DOHH2 (cell line): ENCODE data around the gene SPRR5.

Source experiments
- H3F3A ChIP-seq: fragments of 200-600 bp; sonication (generic), shearing (Covaris generic); 2 replicates; pipeline ENCODE4 v1.6.0; 2016; ENCODE audit warnings: antibody characterized with exemption, mild to moderate bottlenecking; ENCODE audit not compliant: control insufficient read depth, insufficient read depth
- H3K27ac ChIP-seq: fragments of 200-600 bp; sonication (generic); 2 replicates; pipeline ENCODE4 v1.5.1; 2014; ENCODE audit warnings: low read depth, mild to moderate bottlenecking, low read length, moderate library complexity
- H3K27me3 ChIP-seq: fragments of 200-600 bp; sonication (generic); 2 replicates; pipeline ENCODE4 v1.6.1; 2014; ENCODE audit warnings: mild to moderate bottlenecking, low read length, mixed read lengths; ENCODE audit not compliant: control insufficient read depth
- H3K36me3 ChIP-seq: fragments of 200-600 bp; sonication (generic); 2 replicates; pipeline ENCODE4 v1.6.1; 2014; ENCODE audit warnings: mild to moderate bottlenecking, low read length, moderate library complexity, mixed read lengths; ENCODE audit not compliant: control insufficient read depth
- H3K4me1 ChIP-seq: fragments of 200-600 bp; sonication (generic); 2 replicates; pipeline ENCODE4 v1.6.1; 2014; ENCODE audit warnings: mild to moderate bottlenecking, low read length, mixed read lengths; ENCODE audit not compliant: control insufficient read depth
- H3K4me2 ChIP-seq: fragments of 200-600 bp; sonication (generic); 2 replicates; pipeline ENCODE4 v1.6.0; 2014; ENCODE audit warnings: mild to moderate bottlenecking, low read length, moderate library complexity
- H3K4me3 ChIP-seq: fragments of 200-600 bp; sonication (generic); 2 replicates; pipeline ENCODE4 v1.5.1; 2014; ENCODE audit warnings: mild to moderate bottlenecking, low read length, mixed read lengths
- H3K79me2 ChIP-seq: fragments of 200-600 bp; sonication (generic); 2 replicates; pipeline ENCODE4 v1.6.1; 2014; ENCODE audit warnings: mild to moderate bottlenecking, low read length, mixed read lengths; ENCODE audit not compliant: control insufficient read depth
- H3K9me2 ChIP-seq: fragments of 200-600 bp; sonication (generic); replicated peaks from 2 replicates; pipeline ENCODE4 v1.6.1; 2014; ENCODE audit warnings: mild to moderate bottlenecking, low read length, mixed read lengths; ENCODE audit not compliant: control insufficient read depth
- H3K9me3 ChIP-seq: fragments of 200-600 bp; sonication (generic); 2 replicates; pipeline ENCODE4 v1.6.1; 2014; ENCODE audit warnings: antibody characterized with exemption, low read length, mixed read lengths; ENCODE audit not compliant: control insufficient read depth, insufficient read depth
- H4K20me1 ChIP-seq: fragments of 200-600 bp; sonication (generic); 2 replicates; pipeline ENCODE4 v1.6.0; 2014; ENCODE audit warnings: low read depth, mild to moderate bottlenecking, antibody characterized with exemption, low read length, moderate library complexity; ENCODE audit not compliant: control insufficient read depth, insufficient read depth
- CTCF ChIP-seq: fragments of 200-600 bp; sonication (generic); IDR thresholded peaks from one replicate; pipeline ENCODE4 v1.5.1; 2014; ENCODE audit warnings: antibody characterized with exemption, mild to moderate bottlenecking, low read depth, low read length; ENCODE audit not compliant: poor library complexity, severe bottlenecking
- EZH2phosphoT487 ChIP-seq: fragments of 200-600 bp; sonication (generic); IDR thresholded peaks from 2 replicates; pipeline ENCODE4 v1.6.1; 2017; ENCODE audit warnings: borderline replicate concordance, mild to moderate bottlenecking, antibody characterized with exemption, low read length, moderate library complexity, mixed read lengths

Gene SPRR5

GRCh38 chr1:152912900-152913299 lies 34.1 kb upstream of the SPRR5 start:
- Histone ChIP-seq H3K36me3 (no peaks in the 10 kb centered on the region), H3K79me2 (no peaks in the 10 kb centered on the region), H3K9me2 (no peaks in the 10 kb centered on the region), H4K20me1 (no peaks in the 10 kb centered on the region), H3K27me3 (no peaks in the 10 kb centered on the region), H3K4me1 (no peaks in the 10 kb centered on the region), H3F3A (no peaks in the 10 kb centered on the region), H3K9me3 (no peaks in the 10 kb centered on the region), H3K4me2 (no peak overlapping the region), H3K4me3 (no peak overlapping the region), H3K27ac (no peak overlapping the region)
- TF ChIP-seq EZH2phosphoT487 = no peak
- TF ChIP-seq CTCF = no peak

- Histone ChIP-seq H3K9me2 (no peaks in the 10 kb centered on the region), H3K4me2 (no peak overlapping the region), H3K4me1 (no peaks in the 10 kb centered on the region), H4K20me1 (no peaks in the 10 kb centered on the region), H3K4me3 (no peak overlapping the region), H3K9me3 (no peaks in the 10 kb centered on the region), H3F3A (no peaks in the 10 kb centered on the region), H3K27ac (no peak overlapping the region), H3K36me3 (no peaks in the 10 kb centered on the region), H3K79me2 (no peaks in the 10 kb centered on the region), H3K27me3 (no peaks in the 10 kb centered on the region)
- TF ChIP-seq CTCF (no peak), EZH2phosphoT487 (no peak)
Observed at GRCh38 chr1:152917794-152918193, 29.2 kb upstream of the SPRR5 start.

- no peak for TF ChIP-seq EZH2phosphoT487
- TF ChIP-seq CTCF = no peak
- Histone ChIP-seq H3F3A (no peaks in the 10 kb centered on the region), H3K4me2 (no peak overlapping the region), H3K4me3 (no peak overlapping the region), H3K9me2 (no peaks in the 10 kb centered on the region), H3K27me3 (no peaks in the 10 kb centered on the region), H3K9me3 (no peaks in the 10 kb centered on the region), H3K27ac (no peak overlapping the region), H4K20me1 (no peaks in the 10 kb centered on the region), H3K36me3 (no peaks in the 10 kb centered on the region), H3K4me1 (no peaks in the 10 kb centered on the region), H3K79me2 (no peaks in the 10 kb centered on the region)
Observed at GRCh38 chr1:152919071-152919470, 27.9 kb upstream of the SPRR5 start.

GRCh38 chr1:152924191-152924590 lies 22.8 kb upstream of the SPRR5 start:
- Histone ChIP-seq H3K4me3 (no peak overlapping the region), H3K9me3 (no peaks in the 10 kb centered on the region), H3K27me3 (no peaks in the 10 kb centered on the region), H3F3A (no peaks in the 10 kb centered on the region), H4K20me1 (no peaks in the 10 kb centered on the region), H3K79me2 (no peaks in the 10 kb centered on the region), H3K36me3 (no peaks in the 10 kb centered on the region), H3K4me1 (no peaks in the 10 kb centered on the region), H3K9me2 (no peaks in the 10 kb centered on the region), H3K27ac (no peak overlapping the region), H3K4me2 (no peak overlapping the region)
- TF ChIP-seq CTCF (no peak), EZH2phosphoT487 (no peak)
